ENCODE measurements around the gene FAM180A.
"Not testable (repeated sequence)": the region's sequence is repeated elsewhere in the genome, so short reads cannot be mapped to it uniquely, and the experiment has no call there.

FAM180A gene

GRCh38 chr7:135707570-135707966 lies 41.0 kb downstream of the FAM180A start:
- peaks cover 5% of the 10 kb centered on the region for H3K4me1 ChIP-seq (ENCODE audit: insufficient read depth, insufficient read length)
- H3K9me3 ChIP-seq (ENCODE audit: insufficient read depth, low read length), result no peaks in the 10 kb centered on the region
- H3K9ac ChIP-seq (ENCODE audit: insufficient read length, low read depth), result no peak overlapping the region
- no peak for DNase-seq (ENCODE audit: low read depth, low spot score)
- TF ChIP-seq SUZ12 (IDR thresholded peaks at IDR 0.05; ENCODE audit: extremely low read depth, insufficient read depth, insufficient read length) (no peak), YY1 (IDR thresholded peaks at IDR 0.05; ENCODE audit: insufficient read depth, insufficient read length) (no peak), ZNF274 (IDR thresholded peaks at IDR 0.05; ENCODE audit: low read depth, low read length) (no peak)
- no peaks in the 10 kb centered on the region for H3K36me3 ChIP-seq (ENCODE audit: insufficient read depth, insufficient read length, low read length)
- H3K27me3 ChIP-seq (ENCODE audit: insufficient read depth, insufficient read length), result no peaks in the 10 kb centered on the region
- H3K4me3 ChIP-seq (ENCODE audit: insufficient read length, low read depth), result no peak overlapping the region

- H3K4me3 ChIP-seq (ENCODE audit: insufficient read length, low read depth), result no peak overlapping the region
- no peak for DNase-seq (ENCODE audit: low read depth, low spot score)
- H3K27me3 ChIP-seq (ENCODE audit: insufficient read depth, insufficient read length), result no peaks in the 10 kb centered on the region
- peaks cover 3% of the 10 kb centered on the region for H3K4me1 ChIP-seq (ENCODE audit: insufficient read depth, insufficient read length)
- no peak overlapping the region for H3K9ac ChIP-seq (ENCODE audit: insufficient read length, low read depth)
- no peaks in the 10 kb centered on the region for H3K36me3 ChIP-seq (ENCODE audit: insufficient read depth, insufficient read length, low read length)
- no peaks in the 10 kb centered on the region for H3K9me3 ChIP-seq (ENCODE audit: insufficient read depth, low read length)
- TF ChIP-seq YY1 (IDR thresholded peaks at IDR 0.05; ENCODE audit: insufficient read depth, insufficient read length) (no peak), SUZ12 (IDR thresholded peaks at IDR 0.05; ENCODE audit: extremely low read depth, insufficient read depth, insufficient read length) (no peak), ZNF274 (IDR thresholded peaks at IDR 0.05; ENCODE audit: low read depth, low read length) (no peak)
These were observed 41.6 kb downstream of the FAM180A start for GRCh38 chr7:135706858-135707569.

GRCh38 chr7:135706038-135706742 lies 42.4 kb downstream of the FAM180A start:
- H3K9ac ChIP-seq (ENCODE audit: insufficient read length, low read depth), result no peak overlapping the region
- DNase-seq (ENCODE audit: low read depth, low spot score), result no peak
- no peaks in the 10 kb centered on the region for H3K9me3 ChIP-seq (ENCODE audit: insufficient read depth, low read length)
- peaks cover 3% of the 10 kb centered on the region for H3K4me1 ChIP-seq (ENCODE audit: insufficient read depth, insufficient read length)
- no peaks in the 10 kb centered on the region for H3K27me3 ChIP-seq (ENCODE audit: insufficient read depth, insufficient read length)
- no peaks in the 10 kb centered on the region for H3K36me3 ChIP-seq (ENCODE audit: insufficient read depth, insufficient read length, low read length)
- no peak overlapping the region for H3K4me3 ChIP-seq (ENCODE audit: insufficient read length, low read depth)
- TF ChIP-seq ZNF274 (IDR thresholded peaks at IDR 0.05; ENCODE audit: low read depth, low read length) (no peak), YY1 (IDR thresholded peaks at IDR 0.05; ENCODE audit: insufficient read depth, insufficient read length) (no peak), SUZ12 (IDR thresholded peaks at IDR 0.05; ENCODE audit: extremely low read depth, insufficient read depth, insufficient read length) (no peak)

- Histone ChIP-seq H3K9me3 (ENCODE audit: insufficient read depth, low read length) (no peaks in the 10 kb centered on the region), H3K27me3 (ENCODE audit: insufficient read depth, insufficient read length) (no peaks in the 10 kb centered on the region), H3K4me3 (ENCODE audit: insufficient read length, low read depth) (no peak overlapping the region), H3K9ac (ENCODE audit: insufficient read length, low read depth) (no peak overlapping the region), H3K36me3 (ENCODE audit: insufficient read depth, insufficient read length, low read length) (no peaks in the 10 kb centered on the region), H3K4me1 (ENCODE audit: insufficient read depth, insufficient read length) (no peaks in the 10 kb centered on the region)
- TF ChIP-seq YY1 (IDR thresholded peaks at IDR 0.05; ENCODE audit: insufficient read depth, insufficient read length) (no peak), SUZ12 (IDR thresholded peaks at IDR 0.05; ENCODE audit: extremely low read depth, insufficient read depth, insufficient read length) (no peak), ZNF274 (IDR thresholded peaks at IDR 0.05; ENCODE audit: low read depth, low read length) (no peak)
- no peak for DNase-seq (ENCODE audit: low read depth, low spot score)
These were observed 43.9 kb downstream of the FAM180A start for GRCh38 chr7:135704698-135705097.

- no peaks in the 10 kb centered on the region for H3K27me3 ChIP-seq (ENCODE audit: insufficient read depth, insufficient read length)
- no peaks in the 10 kb centered on the region for H3K36me3 ChIP-seq (ENCODE audit: insufficient read depth, insufficient read length, low read length)
- peak; percentile 42 for DNase-seq (ENCODE audit: low read depth, low spot score)
- no peak for TF ChIP-seq YY1 (IDR thresholded peaks at IDR 0.05; ENCODE audit: insufficient read depth, insufficient read length)
- no peak for TF ChIP-seq SUZ12 (IDR thresholded peaks at IDR 0.05; ENCODE audit: extremely low read depth, insufficient read depth, insufficient read length)
- TF ChIP-seq ZNF274 (IDR thresholded peaks at IDR 0.05; ENCODE audit: low read depth, low read length), result no peak
- no peaks in the 10 kb centered on the region for H3K4me1 ChIP-seq (ENCODE audit: insufficient read depth, insufficient read length)
- no peak overlapping the region for H3K4me3 ChIP-seq (ENCODE audit: insufficient read length, low read depth)
- no peaks in the 10 kb centered on the region for H3K9me3 ChIP-seq (ENCODE audit: insufficient read depth, low read length)
- no peak overlapping the region for H3K9ac ChIP-seq (ENCODE audit: insufficient read length, low read depth)
These were observed 44.5 kb downstream of the FAM180A start for GRCh38 chr7:135704074-135704473.

- H3K9me3 ChIP-seq (ENCODE audit: insufficient read depth, low read length), result no peaks in the 10 kb centered on the region
- H3K36me3 ChIP-seq (ENCODE audit: insufficient read depth, insufficient read length, low read length), result no peaks in the 10 kb centered on the region
- no peak overlapping the region for H3K4me3 ChIP-seq (ENCODE audit: insufficient read length, low read depth)
- TF ChIP-seq SUZ12 (IDR thresholded peaks at IDR 0.05; ENCODE audit: extremely low read depth, insufficient read depth, insufficient read length) (no peak), YY1 (IDR thresholded peaks at IDR 0.05; ENCODE audit: insufficient read depth, insufficient read length) (no peak), ZNF274 (IDR thresholded peaks at IDR 0.05; ENCODE audit: low read depth, low read length) (no peak)
- H3K27me3 ChIP-seq (ENCODE audit: insufficient read depth, insufficient read length), result no peaks in the 10 kb centered on the region
- H3K9ac ChIP-seq (ENCODE audit: insufficient read length, low read depth), result no peak overlapping the region
- DNase-seq (ENCODE audit: low read depth, low spot score), result no peak
- no peaks in the 10 kb centered on the region for H3K4me1 ChIP-seq (ENCODE audit: insufficient read depth, insufficient read length)
These were observed 51.1 kb downstream of the FAM180A start for GRCh38 chr7:135697276-135698049.

GRCh38 chr7:135693558-135693957 lies 55.1 kb downstream of the FAM180A start:
- Histone ChIP-seq H3K4me1 (ENCODE audit: insufficient read depth, insufficient read length) (no peaks in the 10 kb centered on the region), H3K4me3 (ENCODE audit: insufficient read length, low read depth) (no peak overlapping the region), H3K9ac (ENCODE audit: insufficient read length, low read depth) (no peak overlapping the region), H3K27me3 (ENCODE audit: insufficient read depth, insufficient read length) (no peaks in the 10 kb centered on the region), H3K36me3 (ENCODE audit: insufficient read depth, insufficient read length, low read length) (no peaks in the 10 kb centered on the region), H3K9me3 (ENCODE audit: insufficient read depth, low read length) (no peaks in the 10 kb centered on the region)
- TF ChIP-seq YY1 (IDR thresholded peaks at IDR 0.05; ENCODE audit: insufficient read depth, insufficient read length) (no peak), ZNF274 (IDR thresholded peaks at IDR 0.05; ENCODE audit: low read depth, low read length) (no peak), SUZ12 (IDR thresholded peaks at IDR 0.05; ENCODE audit: extremely low read depth, insufficient read depth, insufficient read length) (no peak)
- no peak for DNase-seq (ENCODE audit: low read depth, low spot score)

GRCh38 chr7:135692606-135693005 lies 56.0 kb downstream of the FAM180A start:
- H3K9me3 ChIP-seq (ENCODE audit: insufficient read depth, low read length); H3K36me3 ChIP-seq (ENCODE audit: insufficient read depth, insufficient read length, low read length); H3K4me1 ChIP-seq (ENCODE audit: insufficient read depth, insufficient read length); H3K27me3 ChIP-seq (ENCODE audit: insufficient read depth, insufficient read length); H3K9ac ChIP-seq (ENCODE audit: insufficient read length, low read depth); DNase-seq (ENCODE audit: low read depth, low spot score); H3K4me3 ChIP-seq (ENCODE audit: insufficient read length, low read depth): not testable (repeated sequence)
